Frontal cortex (tissue), 4 donors: ENCODE measurements around the gene ZNF506. TPM values are rescaled to one million over a fixed set of nuclear protein-coding genes. Genes with fewer than 3 reads are reported as not detected.
"Not testable (repeated sequence)": the region's sequence is repeated elsewhere in the genome, so short reads cannot be mapped to it uniquely, and the experiment has no call there.

Experiments used
- DNase-seq, 2 donors: peaks; one replicate each; pipeline ENCODE4 v3.0.0; 2012; ENCODE audit warnings: low spot score in 2 of 2
- FAIRE-seq: peaks from 2 replicates; lab custom pipeline; 2012; peaks lifted over from hg19 to GRCh38; lab: Jason Lieb, UNC
- small RNA-seq: library from RNA; depleted of rRNA; stranded (forward); fragments of <200 nt; gene quantifications from one replicate; pipeline ENCODE3, GENCODE V24; 2014
- total RNA-seq: library from RNA; depleted of rRNA; stranded (reverse); fragments of >200 nt; gene quantifications from one replicate; pipeline ENCODE4 v1.2.3, GENCODE V29; 2014
- donor health status: control.
- donor health status: control.
- donor health status: control.

ZNF506 gene
- total RNA-seq, 1 donor from 2014 or later = 57.1 TPM

GRCh38 chr19:19747357-19748220, 74.0 kb downstream of the ZNF506 start:
- DNase-seq (peak in 1 of 2 donors; percentile 5), FAIRE-seq (no peak)

GRCh38 chr19:19746286-19747213, 75.0 kb downstream of the ZNF506 start:
- FAIRE-seq = no peak
- DNase-seq = peak in 1 of 2 donors; percentile 5

GRCh38 chr19:19745496-19746285, 75.9 kb downstream of the ZNF506 start:
- FAIRE-seq = no peak

GRCh38 chr19:19744641-19745040, 76.9 kb downstream of the ZNF506 start:
- DNase-seq = peak in 1 of 2 donors; percentile 9
- no peak for FAIRE-seq

More at GRCh38 chr19:19745496-19746285, 75.9 kb downstream of the ZNF506 start:
- peak in 1 of 2 donors; percentile 24 for DNase-seq

- not testable (repeated sequence) for FAIRE-seq, DNase-seq
Measured at GRCh38 chr19:19743921-19744320, 77.6 kb downstream of the ZNF506 start.

GRCh38 chr19:19743176-19743575, 78.4 kb downstream of the ZNF506 start:
- FAIRE-seq (no peak), DNase-seq (peak in 1 of 2 donors; percentile 6)

GRCh38 chr19:19742773-19743172, 78.8 kb downstream of the ZNF506 start:
- DNase-seq (no peak), FAIRE-seq (no peak)

Small RNAs within 50 kb of the gene (small RNA-seq; reads per million reads assigned to genes)
- not detected for gene AC011477.5

Other genes starting within 250 kb of the ZNF506 start
- 11.4 TPM for gene PBX4, start 203.1 kb downstream of the ZNF506 start, total RNA-seq
- 14.7 TPM for gene LPAR2, start 193.5 kb downstream of the ZNF506 start, total RNA-seq
- gene GMIP, start 178.1 kb downstream of the ZNF506 start, total RNA-seq = 15.1 TPM
- 22.0 TPM for gene ATP13A1, start 158.1 kb downstream of the ZNF506 start, total RNA-seq
- 13.5 TPM for gene ZNF101, start 152.9 kb downstream of the ZNF506 start, total RNA-seq
- gene ZNF14, start 88.6 kb downstream of the ZNF506 start, total RNA-seq = 28.1 TPM
- 41.2 TPM for gene ZNF253, start 44.1 kb upstream of the ZNF506 start, total RNA-seq
- 27.3 TPM for gene ZNF93, start 79.2 kb upstream of the ZNF506 start, total RNA-seq
- 20.0 TPM for gene ZNF682, start 217.8 kb upstream of the ZNF506 start, total RNA-seq